GOT3 (cell line): Measurements from ENCODE around the gene KIF12.

Experiments
- DNase-seq: peaks from one replicate; lab custom pipeline; 2025; ENCODE audit warnings: mixed read lengths; lab: John Stamatoyannopoulos, UW

Gene KIF12

DNA sequence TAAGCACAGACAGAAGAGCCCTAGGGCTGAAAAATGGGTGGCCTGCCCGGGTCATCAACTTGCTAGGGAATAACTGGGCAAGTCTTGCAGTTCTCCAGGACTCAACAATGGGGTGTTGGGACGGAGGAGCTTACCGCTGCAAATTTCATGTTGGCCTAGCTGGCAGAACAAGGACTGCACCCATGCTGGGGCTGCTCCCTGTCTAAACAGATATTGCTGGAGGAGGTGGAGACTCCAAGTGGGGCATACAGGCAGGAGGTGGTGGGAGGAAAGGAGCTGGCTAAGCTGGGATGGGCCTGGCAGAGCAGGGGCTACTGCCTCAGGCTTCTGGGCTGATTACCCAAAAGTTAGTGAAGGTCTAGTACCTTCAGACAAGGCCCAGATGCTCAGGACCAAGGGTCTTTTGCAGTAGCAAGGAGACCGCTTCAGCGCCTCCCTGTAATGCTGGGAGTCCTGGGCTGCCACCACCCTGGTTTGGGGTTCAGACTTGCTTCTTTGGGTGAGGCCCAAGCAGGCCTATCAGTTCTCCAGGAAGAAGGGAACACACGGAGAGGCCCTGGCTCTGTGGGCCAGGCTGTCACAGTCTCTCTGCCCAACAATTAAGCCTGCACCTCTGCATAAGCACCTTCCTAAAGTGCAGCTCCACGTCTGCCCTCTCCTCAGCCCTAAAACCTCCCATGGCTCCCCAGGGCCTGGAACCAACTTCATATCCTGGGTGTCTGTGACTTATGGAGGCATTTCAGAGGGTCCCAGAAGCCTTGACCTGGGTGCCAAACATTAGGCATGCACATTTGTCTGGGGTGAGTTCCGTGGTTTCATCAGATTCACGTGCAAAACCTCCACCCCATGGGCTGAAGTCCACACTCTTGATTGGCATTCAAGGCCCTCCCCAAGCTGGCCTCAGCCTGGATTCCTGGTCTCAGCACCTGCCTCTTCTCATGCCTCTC lies 24.2 kb upstream of the KIF12 start:
- no peak for DNase-seq

DNA sequence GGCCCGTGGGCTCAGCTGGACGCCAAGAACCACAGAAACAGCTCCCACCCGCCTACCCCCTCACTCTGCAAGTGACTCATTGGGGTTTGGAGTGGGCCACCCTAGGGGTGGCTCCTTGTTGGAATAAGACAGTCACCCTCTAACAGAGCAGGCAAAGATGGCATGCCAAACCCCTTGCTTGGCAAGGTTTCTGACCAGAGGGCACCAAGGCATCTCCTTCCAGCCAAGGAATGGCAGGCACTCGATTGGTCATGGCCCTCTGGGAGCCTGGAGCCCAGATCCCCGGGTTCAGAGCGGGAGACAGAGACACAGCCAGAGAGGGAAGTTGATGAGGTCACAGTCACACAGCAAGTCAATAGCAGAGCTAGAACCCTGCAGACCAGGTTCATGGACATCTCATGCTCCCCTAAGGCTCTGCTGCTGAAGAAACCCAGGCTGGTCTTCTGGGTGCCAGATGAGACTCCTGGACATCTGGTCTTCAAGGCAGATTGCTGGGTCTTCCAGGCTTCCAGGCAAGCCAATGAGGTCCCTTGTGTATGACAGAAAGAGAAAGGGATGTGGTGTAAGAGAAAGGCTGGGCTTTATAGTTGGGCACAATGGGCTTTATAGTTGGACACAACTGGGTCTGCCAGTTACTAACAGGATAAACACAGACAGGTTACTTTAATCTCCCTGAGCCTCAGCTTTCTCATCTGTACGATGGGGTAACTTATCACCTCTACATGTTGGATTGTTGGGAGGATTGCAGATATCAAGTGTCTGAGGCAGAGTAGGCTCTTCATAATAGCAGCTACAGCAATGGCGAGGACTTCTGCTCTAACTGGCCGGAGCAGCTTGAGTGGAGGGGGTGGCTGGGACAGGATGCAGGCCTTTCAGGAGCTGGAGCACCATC lies 23.3 kb upstream of the KIF12 start:
- no peak for DNase-seq

DNA sequence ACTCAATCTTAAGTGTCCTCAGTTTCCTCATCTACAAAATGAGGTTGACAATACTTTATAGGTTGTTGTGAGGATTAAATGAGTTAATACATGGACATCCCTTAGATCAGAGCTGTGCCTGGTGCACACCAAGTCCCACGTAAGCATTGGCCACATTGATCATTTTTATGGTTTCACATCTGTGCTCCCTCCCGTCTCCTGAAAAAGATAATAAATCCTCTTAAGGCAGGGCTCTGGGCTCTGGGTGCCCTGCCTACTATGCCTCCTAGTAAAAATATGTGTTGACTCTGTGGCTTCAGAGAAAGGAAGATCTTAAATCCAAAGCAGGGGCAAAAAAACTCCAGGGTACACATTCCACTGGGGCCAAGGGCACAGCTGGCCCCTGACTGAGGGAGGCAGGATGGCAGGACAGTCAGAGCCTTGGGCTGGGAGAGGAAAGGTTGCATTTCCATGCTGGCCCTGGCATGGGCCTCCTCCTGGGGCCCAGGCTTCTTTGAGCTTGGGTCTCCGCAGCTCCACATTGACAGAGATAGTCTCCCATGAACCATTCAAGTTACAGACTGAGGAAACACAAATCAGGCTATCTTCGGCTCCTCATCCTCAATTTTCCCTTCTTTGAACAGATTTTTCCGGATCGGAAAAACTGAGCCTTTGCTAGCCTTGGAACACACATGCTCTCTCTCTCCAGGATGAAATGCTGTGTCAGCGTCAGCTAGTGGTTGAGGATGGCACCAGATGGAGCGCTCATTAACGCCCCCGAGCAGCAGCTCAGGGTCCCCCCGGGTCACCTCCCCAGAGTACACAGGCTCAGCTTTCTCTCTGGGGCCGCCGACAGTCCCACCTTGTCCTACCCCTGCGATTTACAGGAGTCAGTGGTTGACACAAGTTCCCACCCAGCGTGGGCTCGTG lies 22.4 kb upstream of the KIF12 start:
- DNase-seq = no peak

DNA sequence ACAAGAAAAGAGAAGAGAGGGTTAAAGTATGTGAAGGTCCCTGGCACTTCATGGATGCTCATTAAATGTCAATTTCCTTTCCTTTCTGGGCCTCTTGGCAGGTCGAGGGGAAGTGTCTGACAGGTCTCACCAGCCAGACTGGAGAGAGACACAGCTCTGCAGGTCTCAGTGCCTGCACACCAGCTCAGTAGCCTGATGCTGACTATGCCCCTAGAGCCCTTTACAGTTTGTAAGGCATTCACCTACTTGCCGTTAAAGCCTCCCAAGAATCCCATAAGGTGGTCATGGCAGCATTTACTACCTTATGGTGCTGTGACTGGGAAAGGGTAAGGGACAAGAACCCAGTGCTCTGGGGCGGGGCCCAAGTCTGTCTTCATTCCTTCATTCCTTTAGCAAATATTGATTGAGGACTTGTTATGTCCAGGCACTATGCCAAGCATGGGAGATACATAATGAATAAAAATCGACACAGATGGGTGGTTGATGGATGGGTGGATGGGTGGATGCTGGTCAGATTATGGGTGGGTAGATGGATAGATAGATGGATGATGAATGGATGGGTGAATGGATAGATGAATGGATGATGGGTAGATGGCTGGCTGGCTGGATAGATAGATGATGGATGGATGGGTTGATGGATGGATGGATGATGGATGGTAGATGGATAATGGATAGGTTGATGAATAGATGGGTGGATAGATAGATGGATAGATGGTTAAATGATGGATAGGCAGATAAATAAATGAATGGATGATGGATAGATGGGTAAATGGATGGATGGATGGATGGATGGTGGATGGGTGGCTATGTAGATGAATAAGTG lies 21.3 kb upstream of the KIF12 start:
- no peak for DNase-seq

DNA sequence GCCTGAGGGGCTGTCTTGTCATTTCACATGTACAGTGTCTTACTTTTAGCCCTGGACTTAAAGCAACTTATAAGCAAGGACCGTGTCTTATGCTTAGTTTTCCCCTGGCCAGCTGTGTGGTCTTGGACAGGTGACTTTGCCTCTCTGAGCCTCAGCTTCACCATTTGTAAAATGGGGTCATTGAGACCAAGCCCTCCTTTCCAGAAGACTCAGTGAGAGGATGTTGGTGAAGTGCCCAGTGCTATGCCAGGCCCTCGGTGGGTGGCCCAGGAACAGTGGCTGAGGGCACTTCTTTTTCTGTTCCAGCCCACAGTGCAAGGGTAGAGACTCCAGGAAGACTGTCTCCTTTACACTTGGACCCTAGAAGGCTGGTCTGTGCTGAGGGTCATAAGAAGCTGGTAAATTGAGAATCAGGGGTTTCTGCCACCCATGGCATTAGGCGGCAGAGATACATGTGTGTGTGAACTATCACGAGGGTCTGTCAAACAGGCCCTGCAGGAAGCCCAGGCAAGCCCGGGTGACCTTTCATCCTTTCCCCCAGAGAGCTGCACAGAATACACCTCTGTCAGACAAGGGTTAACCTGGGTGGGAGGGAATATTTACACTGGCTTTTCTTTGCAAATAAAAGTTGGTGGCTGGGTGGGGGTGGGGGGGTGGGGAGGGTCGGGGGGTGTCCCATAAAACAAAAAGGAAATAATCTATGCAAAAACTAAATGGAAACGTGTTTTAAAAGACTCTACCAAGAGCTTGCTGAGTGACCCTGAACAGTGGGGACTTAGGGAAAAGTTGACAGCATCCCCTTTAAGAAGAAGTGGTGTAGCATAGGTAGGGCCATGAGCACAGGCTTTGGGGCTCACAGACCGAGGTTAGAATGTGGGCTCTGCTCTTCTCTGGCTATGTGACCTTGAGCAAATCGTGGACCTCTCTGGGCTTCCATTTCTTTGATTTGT lies 20.4 kb upstream of the KIF12 start:
- no peak for DNase-seq

DNA sequence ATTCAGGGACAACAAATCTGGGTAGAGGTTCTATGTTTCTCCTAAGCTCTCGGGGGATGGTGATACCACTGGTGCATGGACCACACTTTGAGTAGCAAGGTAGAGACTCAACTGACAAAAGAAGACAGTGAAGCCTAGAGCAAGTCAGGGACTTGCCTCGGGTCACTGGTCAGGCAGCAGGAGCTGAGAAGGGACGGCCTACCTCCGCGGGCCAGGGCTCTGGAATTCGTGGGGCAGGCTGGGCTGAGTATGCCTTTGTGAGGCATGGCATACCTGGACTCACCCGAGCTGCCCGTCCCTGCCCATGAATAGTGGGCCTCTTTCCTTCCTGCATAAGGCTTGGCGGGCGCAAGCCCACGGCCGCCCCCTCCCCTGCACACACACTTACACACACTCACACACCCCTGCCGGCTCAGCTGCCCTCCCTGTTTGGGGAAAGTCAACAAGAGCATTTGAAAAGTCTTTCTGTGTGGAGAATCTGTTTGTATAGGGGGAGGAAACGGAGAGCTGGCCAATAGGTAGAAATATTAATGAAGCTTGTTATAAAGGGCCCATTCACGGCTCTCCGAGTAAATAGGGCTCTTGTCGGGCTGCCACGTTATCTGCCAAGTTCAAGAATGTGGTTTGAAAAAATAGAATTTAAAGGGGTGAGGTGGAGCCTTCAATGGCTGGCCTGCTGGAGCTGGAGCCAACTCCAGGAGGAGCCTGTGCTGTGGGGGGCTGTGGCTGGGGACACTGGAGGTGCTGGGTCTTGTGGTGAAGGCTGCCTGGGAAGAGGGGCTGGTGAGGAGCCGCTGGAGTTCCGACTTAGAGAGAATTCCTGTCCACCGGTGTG lies 19.1 kb upstream of the KIF12 start:
- DNase-seq = no peak

DNA sequence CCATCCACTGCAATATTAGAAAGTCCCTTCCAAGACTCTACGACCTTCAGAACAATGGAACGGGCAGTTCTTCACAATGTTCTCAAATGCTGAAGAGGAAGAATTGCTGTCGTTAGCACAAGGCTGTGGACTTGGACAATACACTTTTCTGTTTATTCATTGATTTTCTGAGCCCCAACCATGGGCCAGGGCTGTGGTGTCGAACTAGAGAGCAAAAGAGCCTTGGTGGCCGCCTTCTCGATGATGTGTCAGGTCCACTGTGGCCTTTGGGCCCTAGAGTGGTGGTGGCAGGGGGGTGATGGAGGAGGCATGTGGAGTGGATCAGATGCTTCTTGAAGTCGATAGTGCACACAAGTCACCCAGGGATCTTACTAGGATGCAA lies 18.5 kb upstream of the KIF12 start:
- DNase-seq = no peak

DNA sequence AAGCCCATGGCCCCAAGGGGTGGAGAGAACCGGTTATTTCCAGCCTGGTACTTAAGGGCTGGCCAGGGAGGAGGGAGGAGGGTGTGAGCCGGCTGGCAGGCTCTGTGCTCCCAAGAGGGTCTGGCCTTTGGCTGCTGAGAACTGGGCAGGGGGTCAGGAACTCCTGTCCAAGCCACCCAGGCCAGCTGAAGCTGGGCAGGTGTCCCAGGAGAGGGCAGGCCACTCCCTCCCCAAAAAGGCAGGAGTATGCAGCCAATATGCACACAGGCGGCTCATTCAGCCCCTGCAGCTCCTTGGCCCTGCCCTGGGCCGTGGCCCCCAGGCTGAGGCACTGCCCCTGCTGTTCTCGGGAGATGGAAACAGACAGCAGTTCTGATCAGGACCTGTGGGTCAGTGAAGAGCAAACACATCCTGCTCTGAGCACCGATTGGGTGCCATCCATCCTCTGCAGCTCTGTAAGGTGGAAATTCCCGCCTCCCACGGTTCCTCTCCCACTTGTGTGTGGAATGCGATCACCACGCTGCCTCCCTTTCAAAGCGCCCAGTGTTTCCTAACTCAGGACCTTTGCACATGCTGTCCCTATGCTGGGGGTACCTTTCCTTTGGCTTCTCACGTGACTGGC lies 17.1 kb upstream of the KIF12 start:
- no peak for DNase-seq

DNA sequence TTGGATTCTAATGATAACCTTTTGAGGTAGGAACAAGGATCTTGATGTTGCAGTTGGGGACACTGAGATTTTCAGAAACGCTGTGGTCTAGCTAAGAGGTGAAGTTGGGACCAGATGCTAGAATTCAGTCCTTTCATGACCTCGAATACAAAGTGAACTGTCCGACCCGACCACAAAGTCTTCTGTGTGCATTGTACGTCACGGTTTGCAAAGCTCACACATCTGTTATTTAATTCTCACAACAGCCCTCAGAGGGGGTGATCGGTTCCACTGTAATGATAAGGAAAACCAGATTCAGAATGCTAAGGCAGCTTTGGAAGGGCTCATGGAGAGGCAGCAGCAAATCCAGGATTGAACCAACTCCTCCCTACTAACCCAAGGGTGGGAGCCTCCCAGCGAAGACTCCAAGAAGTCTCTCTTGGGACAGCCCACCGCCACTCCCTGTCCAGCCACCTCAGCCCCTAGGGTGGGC lies 16.6 kb upstream of the KIF12 start:
- DNase-seq = no peak

DNA sequence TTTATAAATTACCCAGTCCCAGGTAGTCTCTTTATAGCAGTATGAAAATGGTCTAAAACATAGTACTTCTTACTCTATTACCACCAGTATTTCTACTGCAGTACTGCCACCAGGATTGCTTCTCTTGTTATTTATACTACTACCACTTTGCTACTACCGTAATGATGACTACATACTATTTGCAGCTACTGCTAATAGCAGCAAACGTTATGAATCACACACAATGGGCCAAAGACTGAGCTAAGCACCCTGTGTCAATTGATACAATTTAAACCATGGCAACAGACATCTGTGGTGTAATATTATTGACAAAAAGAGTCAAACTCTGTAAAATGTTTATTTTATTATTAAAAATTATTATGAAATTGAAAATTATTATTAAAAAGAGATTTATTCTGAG lies 15.3 kb upstream of the KIF12 start:
- DNase-seq = no peak

DNA sequence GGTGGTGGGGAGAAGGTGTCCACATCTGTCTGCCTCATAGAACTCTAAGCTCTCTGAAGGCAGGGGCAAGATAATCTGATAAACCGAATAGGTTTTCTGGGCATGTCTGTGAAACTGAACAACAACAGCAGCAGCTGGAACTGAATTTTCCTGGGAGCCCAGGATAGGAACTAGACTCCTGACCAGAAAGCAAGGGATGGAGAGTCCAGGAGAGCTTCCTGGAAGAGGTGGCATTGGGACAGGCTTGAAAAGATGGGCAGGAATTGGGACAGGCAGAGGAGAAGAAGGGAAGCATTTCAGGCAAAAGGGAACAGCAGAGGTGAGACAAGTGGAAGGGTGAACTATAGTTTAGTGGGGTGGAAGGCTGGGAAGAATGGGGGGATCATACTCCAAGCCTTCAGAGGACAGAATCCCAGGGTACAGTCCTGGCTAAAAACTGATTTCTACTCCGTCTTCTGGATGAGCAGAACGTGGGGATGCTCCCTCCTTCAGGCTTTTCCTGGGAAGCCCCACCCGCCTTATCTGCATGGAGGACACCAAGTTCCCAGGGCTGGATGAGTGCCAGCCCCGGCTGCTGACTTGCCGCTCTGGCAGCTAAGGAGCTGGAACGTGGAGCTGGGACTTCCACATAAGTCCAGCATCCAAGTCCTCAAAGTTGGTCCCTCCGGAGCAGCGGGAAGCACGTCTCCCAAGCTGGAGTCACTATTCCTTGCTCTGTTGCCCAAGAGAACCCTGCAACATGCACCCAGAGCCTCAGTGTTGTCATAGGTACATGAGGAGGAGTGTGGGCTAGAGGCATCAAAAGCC lies 13.9 kb upstream of the KIF12 start:
- DNase-seq = no peak

DNA sequence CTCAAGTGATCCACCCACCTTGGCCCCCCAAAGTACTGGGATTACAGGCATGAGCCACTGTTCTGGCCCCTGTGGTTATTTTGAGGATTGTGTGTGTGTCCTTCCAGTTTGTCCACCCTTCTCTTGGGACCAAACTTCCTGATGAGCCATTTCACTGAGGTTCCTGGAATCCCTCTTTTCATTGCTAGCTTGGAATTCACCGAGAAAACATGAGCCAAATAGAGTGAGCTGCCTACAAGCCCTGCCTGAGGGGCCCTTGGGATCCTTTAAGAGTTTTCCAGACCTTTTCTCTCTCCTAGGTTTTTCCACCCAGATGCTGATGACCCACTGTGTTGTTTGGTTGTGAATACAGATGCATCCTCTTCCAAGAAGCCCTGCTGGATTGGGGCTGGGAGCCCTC lies 13.2 kb upstream of the KIF12 start:
- DNase-seq = no peak

DNA sequence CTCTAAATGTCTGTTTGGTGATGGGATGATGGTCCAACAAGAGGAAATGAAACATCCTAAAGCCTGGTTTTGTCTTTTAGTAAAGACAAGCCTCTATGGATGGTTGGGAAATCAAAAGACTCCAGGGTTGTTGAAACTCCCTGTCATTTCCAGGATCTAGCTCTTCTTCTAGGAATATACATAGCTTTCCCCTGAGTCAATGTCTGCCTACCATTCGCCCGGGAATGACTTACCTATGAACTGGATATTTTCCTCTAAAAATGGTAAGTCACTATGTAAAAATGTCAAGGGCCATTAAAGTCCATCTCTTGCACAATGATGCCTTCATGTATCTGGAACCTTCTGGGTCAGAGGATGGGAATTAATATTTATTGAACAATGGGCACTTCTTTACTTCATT lies 11.1 kb upstream of the KIF12 start:
- DNase-seq = no peak

DNA sequence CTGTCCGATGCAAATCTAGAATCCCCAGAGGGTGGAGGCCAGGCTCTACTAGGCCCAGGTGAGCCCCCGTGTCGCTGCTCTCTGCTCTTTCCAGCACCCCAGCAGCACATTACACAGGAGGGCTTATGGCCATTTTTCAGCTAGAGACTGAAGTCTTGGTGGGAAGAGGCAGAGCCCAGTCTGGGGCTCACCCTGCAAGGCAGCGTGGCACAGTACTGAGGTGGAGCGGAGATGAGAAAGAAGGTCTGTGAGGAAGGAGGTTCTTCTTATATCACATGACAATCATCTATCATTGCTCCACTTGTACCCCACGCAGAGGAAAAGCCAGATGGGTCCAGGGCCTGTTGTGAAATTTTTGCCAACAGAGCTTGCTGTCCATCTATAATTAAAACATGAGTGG lies 10.0 kb upstream of the KIF12 start:
- no peak for DNase-seq

DNA sequence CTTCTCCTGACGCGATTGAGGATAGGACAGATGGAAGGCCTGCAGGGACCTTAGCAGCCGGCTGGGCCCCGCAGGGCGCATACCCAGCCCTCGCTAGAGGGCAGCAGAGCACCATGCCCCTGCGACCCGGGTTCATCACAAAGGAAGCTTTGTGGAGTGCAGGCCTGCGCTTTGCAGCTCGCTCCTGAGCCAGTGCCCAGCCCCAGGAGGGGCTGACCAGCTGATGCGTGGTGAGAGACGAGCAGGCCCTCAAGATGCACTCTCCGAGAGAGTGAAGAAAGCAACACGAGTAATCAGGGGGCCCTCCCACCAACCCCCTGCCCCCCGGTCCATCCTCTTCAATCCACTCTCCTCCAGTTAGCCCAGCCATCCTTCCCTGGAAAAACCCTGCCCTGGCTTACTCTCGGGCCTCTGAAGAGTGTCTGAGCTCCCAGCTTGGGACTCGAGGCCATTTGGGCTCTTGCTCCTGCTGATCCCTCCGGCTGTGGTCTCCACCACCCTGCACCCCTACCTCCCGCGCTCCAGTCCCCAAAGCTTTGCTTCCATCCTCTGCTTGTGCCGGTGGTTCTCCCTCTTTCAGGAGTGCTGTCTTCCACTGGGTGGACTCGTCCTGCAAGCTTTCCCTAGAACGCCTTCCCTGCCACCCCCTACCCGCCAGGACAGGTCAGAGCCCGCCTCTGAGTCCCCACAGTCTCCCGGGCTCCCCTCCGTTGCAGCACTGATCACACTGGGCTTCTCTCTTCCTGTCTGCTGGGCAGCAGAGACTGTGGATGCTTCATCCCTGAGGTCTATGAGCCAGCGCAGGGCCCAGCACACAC lies 9.1 kb upstream of the KIF12 start:
- DNase-seq = no peak

DNA sequence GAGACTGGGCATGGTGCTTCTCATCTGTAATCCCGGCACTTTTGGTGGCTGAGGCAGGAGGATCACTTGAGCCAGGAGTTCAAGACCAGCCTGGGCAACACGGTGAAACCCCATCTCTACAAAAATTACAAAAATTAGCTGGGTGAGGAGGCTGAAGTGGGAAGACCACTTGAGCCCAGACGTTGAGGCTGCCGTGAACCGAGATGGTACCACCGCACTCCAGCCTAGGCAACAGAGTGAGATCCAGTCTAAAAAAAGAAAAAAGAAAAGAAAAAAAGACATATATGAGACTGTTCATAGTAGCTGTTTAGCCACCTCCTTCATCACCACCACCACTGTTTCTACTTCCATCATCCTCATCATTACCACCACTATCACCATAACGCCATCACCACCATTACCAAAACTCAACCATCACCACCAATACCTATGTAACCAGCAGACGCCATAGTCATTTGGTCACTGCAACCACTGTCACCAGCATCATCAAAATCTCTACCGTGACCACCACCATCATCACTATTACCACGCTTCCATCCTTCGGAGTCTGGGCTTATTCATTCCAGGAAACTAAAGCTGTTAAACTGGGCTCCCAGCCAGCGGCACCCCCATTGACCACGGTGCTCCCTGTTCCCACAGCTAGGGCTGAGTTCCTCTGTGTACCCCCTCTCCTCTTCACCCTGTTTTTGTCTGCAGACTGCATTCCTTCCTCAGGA lies 8.4 kb upstream of the KIF12 start:
- no peak for DNase-seq
